ENCODE data around the gene AARS1.
"Not testable (repeated sequence)": the region's sequence is repeated elsewhere in the genome, so short reads cannot be mapped to it uniquely, and the experiment has no call there.

The AARS1 gene

DNA sequence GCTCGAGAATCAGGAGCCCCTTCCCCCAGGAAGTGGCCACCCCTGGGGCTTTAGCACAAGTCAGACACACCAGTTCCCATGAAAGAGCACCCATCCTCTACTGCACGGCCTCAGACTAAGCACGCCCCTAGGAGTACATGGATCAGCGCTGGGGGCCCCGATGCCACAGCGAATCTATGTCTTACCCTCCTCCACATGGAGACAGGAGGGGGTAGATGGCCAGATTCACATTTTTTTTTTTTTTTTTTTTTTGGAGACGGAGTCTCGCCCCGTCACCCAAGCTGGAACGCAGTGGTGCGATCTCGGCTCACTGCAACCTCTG is 34.4 kb downstream of the AARS1 start:
- DNase-seq (ENCODE audit: insufficient read length, low spot score) (no peak), FAIRE-seq (no peak)
- TF ChIP-seq SPI1 (IDR thresholded peaks at IDR 0.05; ENCODE audit: low read depth, low read length) (no peak), PAX5 (IDR thresholded peaks at IDR 0.05; ENCODE audit: insufficient read depth, low read length, severe bottlenecking) (no peak), POLR2A (IDR thresholded peaks at IDR 0.05; ENCODE audit: low read depth, low read length) (no peak), POU2F2 (IDR thresholded peaks at IDR 0.05; ENCODE audit: low read depth, low read length) (no peak), TAF1 (IDR thresholded peaks at IDR 0.05; ENCODE audit: low read depth, low read length) (no peak), POLR2AphosphoS5 (IDR thresholded peaks at IDR 0.05; ENCODE audit: low read depth, low read length) (no peak)

DNA sequence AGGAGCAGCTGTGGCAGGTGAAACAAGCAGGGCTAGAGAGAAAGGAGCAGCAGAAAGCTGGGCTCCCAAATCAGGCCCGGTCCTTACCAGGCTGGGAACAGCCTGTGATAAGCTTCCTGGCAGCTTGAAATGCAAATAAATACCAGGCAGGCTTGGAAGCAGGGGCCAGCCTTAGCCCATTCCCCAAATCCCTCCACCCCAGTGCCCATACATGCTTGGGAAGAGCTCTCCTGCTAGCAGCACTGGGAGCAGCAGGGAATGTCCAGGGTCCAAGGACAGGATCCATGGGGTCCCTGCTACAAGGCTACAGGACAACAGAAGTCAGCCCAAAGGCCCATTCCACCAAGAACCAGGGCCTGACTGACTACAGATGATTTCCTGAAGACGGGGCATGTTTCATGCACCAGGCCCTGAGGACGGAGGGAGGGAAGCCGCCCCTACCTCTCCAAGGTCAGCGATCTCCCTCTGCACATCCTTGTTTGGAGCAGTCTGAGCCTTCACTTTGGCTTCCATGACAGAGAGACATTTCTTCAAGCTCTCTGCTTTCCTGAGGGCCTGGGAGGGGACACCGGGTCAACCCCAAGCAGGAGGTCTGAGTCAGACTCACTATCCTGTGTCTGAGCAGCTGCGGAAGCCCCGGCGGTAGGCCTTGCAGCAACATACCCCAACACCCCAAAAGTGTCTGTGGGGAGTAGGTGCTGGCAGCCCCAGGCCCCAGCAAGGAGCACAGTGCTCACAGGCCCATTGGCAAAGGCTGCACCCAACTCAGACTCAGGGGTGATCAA is 34.9 kb downstream of the AARS1 start:
- no peak for FAIRE-seq

DNA sequence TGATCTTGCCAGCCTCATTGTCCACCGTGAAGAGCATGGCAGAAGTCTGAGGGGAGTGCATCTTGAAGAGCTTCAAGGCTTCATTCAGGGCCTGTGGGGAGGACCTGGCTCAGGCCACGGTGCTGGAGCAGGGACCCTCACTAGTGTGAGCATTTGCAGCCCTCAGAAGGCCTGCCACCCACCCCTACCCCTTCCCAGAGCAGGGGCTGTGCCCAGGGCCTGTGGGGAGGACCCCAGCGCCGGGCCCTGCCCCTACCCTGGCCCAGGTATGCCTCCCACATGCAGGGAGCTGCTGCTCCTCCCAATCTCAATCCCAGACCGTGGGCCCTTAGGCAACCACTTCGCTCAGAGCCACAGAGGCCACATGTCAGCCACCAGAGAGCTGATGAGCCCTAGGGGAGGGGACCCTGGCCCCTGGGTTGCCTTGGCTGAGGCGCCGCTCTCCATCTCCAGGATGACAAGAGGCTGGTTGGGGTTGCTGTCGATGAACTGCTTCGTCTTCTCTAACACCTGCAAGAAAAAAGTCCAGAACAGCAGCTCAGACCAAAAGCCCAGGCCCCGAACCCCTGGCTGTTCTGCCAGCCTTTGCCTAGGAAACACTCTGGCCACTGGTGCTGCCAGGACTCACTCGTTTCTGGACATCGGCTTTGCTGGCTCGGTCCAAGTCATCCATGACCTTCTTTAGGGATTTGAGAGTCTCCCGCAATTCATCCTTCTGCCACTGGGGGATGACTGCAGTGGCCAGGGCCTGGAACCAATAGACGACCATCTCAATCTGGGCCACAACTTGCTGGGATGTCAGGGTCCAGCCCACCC is 35.8 kb downstream of the AARS1 start:
- TF ChIP-seq PAX5 (IDR thresholded peaks at IDR 0.05; ENCODE audit: insufficient read depth, low read length, severe bottlenecking) (no peak), POLR2AphosphoS5 (IDR thresholded peaks at IDR 0.05; ENCODE audit: low read depth, low read length) (no peak), TAF1 (IDR thresholded peaks at IDR 0.05; ENCODE audit: low read depth, low read length) (no peak), POU2F2 (IDR thresholded peaks at IDR 0.05; ENCODE audit: low read depth, low read length) (no peak), POLR2A (IDR thresholded peaks at IDR 0.05; ENCODE audit: low read depth, low read length) (no peak), SPI1 (IDR thresholded peaks at IDR 0.05; ENCODE audit: low read depth, low read length) (no peak)

More for the DNA sequence above, 34.9 kb downstream of the AARS1 start:
- no peak for TF ChIP-seq PAX5 (IDR thresholded peaks at IDR 0.05; ENCODE audit: insufficient read depth, low read length, severe bottlenecking)
- TF ChIP-seq POLR2AphosphoS5 (IDR thresholded peaks at IDR 0.05; ENCODE audit: low read depth, low read length): no peak
- TF ChIP-seq SPI1 (IDR thresholded peaks at IDR 0.05; ENCODE audit: low read depth, low read length): no peak
- TF ChIP-seq TAF1 (IDR thresholded peaks at IDR 0.05; ENCODE audit: low read depth, low read length): no peak
- no peak for TF ChIP-seq POU2F2 (IDR thresholded peaks at IDR 0.05; ENCODE audit: low read depth, low read length)
- TF ChIP-seq POLR2A (IDR thresholded peaks at IDR 0.05; ENCODE audit: low read depth, low read length): no peak
- no peak for DNase-seq (ENCODE audit: insufficient read length, low spot score)

DNA sequence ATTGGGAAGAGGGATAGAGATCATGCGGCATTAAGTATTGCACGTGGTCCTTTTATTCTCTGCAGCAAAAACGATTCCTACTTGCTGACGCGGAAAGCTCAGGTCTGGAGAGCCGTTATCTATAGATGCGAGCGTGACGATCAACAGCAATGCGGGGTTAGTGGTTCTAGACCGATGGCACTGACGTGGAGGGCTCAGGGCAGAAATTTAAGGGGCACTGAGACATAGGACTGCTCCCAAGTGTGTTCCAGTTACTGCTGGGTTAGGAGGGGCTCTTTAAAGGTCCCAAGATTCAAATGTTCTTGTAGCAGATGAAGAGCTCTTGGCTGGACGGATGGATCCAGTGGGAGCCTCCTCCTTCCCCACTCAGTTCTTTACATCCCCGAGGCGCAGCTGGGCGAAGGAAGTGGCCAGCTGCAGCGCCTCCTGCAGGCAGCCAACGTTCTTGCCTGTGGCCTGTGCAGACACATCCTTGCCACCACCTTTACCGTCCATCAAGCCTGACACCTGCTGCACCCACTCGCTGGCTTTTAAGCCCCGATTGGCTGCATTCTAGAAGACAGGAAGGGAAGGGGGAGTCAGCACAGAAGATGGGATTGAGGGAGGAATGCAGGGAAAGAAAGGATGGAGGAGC is 36.8 kb downstream of the AARS1 start:
- TF ChIP-seq PAX5 (IDR thresholded peaks at IDR 0.05; ENCODE audit: insufficient read depth, low read length, severe bottlenecking): no peak
- no peak for TF ChIP-seq POLR2AphosphoS5 (IDR thresholded peaks at IDR 0.05; ENCODE audit: low read depth, low read length)
- no peak for TF ChIP-seq POU2F2 (IDR thresholded peaks at IDR 0.05; ENCODE audit: low read depth, low read length)
- no peak for TF ChIP-seq TAF1 (IDR thresholded peaks at IDR 0.05; ENCODE audit: low read depth, low read length)
- no peak for TF ChIP-seq SPI1 (IDR thresholded peaks at IDR 0.05; ENCODE audit: low read depth, low read length)
- no peak for TF ChIP-seq POLR2A (IDR thresholded peaks at IDR 0.05; ENCODE audit: low read depth, low read length)
- DNase-seq (ENCODE audit: insufficient read length, low spot score) (no peak), FAIRE-seq (no peak)

More for the DNA sequence above, 35.8 kb downstream of the AARS1 start:
- DNase-seq (ENCODE audit: insufficient read length, low spot score) (no peak), FAIRE-seq (no peak)

DNA sequence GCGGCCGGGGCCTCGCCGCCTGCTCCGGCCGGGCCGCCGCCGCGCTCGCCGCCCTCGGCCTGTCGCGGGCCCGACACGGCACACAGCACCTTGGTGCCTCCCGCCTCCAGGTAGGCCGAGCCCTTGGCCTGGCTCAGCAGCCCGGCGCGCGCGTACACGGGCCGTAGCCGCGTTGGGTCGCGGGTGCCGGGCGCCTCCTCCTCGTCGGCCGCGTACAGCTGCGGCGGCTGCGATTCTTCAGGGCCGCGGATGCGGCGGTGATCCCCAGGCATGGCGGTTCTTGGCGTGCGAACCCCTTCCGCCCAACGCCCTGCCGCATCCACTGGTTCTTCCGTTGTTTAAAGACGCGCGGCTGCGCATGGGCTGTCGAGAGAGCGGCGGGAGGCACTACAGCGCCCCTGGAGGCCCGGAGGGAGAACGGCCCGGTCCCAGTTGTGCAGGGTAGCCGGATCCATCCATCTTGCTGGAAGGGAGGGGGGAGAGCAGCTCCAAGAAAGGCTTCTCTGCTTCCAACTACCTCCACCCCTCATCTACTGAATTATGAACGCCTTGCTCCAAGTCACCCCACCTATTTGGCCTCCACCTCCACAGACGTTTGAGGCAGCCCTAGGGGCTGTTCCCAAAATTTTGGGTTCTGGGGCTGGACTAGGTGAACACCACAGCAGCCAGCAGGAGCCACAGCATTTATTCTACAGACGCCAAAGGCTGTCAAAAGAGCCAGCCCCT is 37.5 kb downstream of the AARS1 start, which contains the start of gene EXOSC6:
TSS of gene EXOSC6 (minus strand) at position 312 of the 726 bp plus-strand sequence. CDS start at position 272, 40 bp downstream.
- FAIRE-seq (peak; percentile 84), DNase-seq (ENCODE audit: insufficient read length, low spot score) (peak; percentile 93)
- TF ChIP-seq SPI1 (IDR thresholded peaks at IDR 0.05; ENCODE audit: low read depth, low read length) (no peak), POU2F2 (IDR thresholded peaks at IDR 0.05; ENCODE audit: low read depth, low read length) (peak; percentile 38; the same call in 1 of the 2 replicates), POLR2AphosphoS5 (IDR thresholded peaks at IDR 0.05; ENCODE audit: low read depth, low read length) (peak; percentile 93), TAF1 (IDR thresholded peaks at IDR 0.05; ENCODE audit: low read depth, low read length) (peak; percentile 76), PAX5 (IDR thresholded peaks at IDR 0.05; ENCODE audit: insufficient read depth, low read length, severe bottlenecking) (no peak), POLR2A (IDR thresholded peaks at IDR 0.05; ENCODE audit: low read depth, low read length) (peak; percentile 92)

DNA sequence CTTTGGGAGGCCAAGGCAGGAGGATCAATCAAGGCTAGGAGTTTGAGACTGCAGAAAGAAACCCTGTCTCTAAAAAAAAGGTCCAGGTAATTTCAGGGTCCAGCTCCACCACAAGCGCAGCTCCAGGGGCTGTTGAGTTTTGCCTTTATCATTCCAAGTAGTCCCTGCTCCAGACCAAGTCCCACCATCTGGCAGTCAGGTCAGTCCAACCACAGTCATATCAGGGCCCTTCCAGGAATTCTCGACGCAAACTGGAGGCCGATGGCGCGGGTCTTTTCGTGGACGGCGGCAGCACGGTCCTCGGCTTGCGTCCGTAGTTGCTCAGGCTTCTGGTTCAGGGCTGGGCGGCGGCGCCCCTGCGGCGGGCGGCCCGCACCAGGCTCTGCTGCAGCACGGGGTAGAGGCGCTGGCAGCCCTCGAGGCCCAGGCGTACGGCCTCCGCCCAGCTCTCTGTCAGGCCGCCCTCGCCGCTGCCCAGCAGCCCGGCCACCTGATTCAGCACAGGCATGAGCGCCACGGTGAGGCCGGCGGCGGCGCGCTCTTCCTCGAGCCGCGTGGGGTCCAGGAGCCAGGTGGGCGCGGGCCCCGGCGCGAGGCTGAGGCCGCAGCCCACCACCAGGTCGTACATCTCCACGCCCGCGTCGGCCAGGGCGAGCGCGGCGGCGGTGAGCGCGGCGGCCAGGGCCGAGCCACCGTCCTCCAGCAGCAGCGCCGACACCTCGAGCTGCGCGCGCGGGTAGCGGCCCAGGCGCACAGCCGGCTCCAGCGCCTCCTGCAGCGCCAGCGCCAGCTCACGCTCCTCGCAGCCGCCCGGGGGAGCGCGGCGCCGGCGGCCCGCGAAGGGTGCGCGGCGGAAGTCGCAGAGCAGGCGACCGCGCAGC is 38.3 kb downstream of the AARS1 start:
- TF ChIP-seq POLR2AphosphoS5 (IDR thresholded peaks at IDR 0.05; ENCODE audit: low read depth, low read length): no peak
- no peak for TF ChIP-seq SPI1 (IDR thresholded peaks at IDR 0.05; ENCODE audit: low read depth, low read length)
- TF ChIP-seq TAF1 (IDR thresholded peaks at IDR 0.05; ENCODE audit: low read depth, low read length): no peak
- TF ChIP-seq POLR2A (IDR thresholded peaks at IDR 0.05; ENCODE audit: low read depth, low read length): no peak
- no peak for TF ChIP-seq PAX5 (IDR thresholded peaks at IDR 0.05; ENCODE audit: insufficient read depth, low read length, severe bottlenecking)
- no peak for TF ChIP-seq POU2F2 (IDR thresholded peaks at IDR 0.05; ENCODE audit: low read depth, low read length)
- peak; percentile 55 for DNase-seq (ENCODE audit: insufficient read length, low spot score)
- no peak for FAIRE-seq

DNA sequence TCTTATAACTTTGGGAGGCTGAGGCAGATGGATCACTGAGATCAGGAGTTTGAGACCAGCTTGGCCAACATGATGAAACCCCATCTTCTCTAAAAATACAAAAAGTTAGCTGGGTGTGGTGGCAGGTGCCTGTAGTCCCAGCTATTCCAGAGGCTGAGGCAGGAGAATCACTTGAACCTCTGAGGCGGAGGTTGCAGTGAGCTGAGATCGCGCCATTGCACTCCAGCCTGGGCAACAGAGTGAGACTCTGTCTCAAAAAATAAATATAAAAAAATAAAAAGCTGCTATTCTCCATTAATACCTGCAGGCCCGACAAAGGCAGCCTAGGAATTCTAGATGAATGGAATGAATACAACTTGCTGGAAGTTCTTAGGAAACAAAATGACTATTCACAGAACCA is 39.6 kb downstream of the AARS1 start:
- DNase-seq (ENCODE audit: insufficient read length, low spot score); FAIRE-seq: not testable (repeated sequence)

DNA sequence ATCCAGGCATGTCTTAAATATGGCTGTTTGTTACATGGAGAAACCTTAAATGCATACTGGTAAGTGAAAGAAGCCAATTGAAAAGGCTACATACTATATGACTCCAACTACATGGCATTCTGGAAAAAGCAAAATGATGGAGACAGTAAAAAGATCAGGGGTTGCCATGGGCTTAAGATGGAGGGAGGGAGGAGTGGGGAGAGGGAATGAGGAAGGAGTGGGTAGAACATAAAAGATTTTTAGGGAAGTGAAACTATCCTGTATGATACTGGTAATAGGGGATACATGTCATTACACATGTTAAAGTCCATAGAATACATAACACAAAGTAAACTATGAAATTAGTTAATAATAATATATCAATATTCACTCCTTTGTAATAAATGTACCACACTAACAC is 50.5 kb downstream of the AARS1 start:
- peak; percentile 76 for TF ChIP-seq SPI1 (IDR thresholded peaks at IDR 0.05; ENCODE audit: low read depth, low read length)
- not testable (repeated sequence) for FAIRE-seq; DNase-seq (ENCODE audit: insufficient read length, low spot score)

DNA sequence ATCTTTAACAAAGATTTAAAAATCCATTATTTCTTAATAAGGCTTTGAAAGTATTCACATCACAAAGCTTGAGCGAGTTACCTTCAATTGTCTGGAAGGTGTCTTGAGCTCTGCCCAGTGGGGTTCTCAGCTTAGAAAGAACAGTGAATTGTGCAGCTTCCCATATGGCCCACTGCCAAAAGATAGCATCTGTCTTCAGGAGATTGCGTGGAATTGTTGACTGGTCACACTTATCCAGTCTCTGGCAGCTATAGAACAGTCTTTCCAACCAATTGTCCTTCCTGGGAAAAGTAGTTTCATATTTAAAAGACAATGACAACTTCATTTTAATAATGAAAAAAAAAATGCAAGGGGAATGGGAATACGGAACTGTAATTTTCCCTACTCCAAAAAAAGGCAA is 57.5 kb downstream of the AARS1 start:
- FAIRE-seq: not testable (repeated sequence)

DNA sequence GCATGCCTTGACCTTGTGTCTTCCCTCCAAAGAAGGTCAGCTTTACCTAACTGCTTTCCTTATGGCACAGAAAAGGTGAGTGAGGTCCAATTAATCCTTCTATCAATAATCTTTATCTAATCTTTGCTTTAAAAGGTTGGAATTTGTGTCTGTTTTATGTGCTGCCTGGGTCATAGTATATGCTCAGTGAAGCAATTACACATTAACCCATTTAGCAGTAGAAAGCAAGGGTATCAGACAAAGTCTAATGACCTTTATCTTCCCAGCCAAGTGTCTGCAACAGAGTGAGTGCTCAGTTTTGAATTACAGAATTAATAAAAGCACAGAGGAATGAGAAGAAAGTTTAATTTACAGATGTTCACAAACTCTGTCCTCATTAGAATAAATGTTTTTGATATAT is 63.3 kb downstream of the AARS1 start:
- not testable (repeated sequence) for DNase-seq (ENCODE audit: insufficient read length, low spot score); FAIRE-seq

More for the DNA sequence above, 57.5 kb downstream of the AARS1 start:
- DNase-seq (ENCODE audit: insufficient read length, low spot score): not testable (repeated sequence)

DNA sequence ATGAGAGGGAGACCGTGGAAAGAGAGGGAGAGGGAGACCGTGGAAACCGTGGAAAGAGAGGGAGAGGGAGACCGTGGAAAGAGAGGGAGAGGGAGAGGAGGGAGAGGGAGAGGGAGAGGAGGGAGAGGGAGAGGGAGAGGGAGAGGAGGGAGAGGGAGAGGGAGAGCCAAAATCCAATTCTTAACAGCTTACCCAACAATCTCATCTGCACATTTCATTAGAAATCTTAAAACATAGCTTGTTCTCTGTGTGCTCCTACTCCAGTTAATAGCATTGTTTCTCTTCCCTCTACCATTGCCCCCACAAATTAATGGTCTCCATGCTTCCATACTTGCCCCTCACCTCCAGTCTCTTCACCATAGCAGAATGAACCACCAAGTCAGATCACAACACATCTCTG is 63.9 kb downstream of the AARS1 start:
- not testable (repeated sequence) for FAIRE-seq; DNase-seq (ENCODE audit: insufficient read length, low spot score)

DNA sequence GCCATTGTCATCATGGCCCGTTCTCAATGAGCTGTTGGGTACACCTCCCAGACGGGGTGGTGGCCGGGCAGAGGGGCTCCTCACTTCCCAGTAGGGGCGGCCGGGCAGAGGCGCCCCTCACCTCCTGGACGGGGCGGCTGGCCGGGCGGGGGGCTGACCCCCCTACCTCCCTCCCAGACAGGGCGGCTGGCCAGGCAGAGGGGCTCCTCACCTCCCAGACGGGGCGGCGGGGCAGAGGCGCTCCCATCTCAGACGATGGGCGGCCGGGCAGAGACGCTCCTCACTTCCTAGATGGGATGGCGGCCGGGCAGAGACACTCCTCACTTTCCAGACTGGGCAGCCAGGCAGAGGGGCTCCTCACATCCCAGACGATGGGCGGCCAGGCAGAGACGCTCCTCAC is 64.7 kb downstream of the AARS1 start:
- DNase-seq (ENCODE audit: insufficient read length, low spot score); FAIRE-seq: not testable (repeated sequence)

DNA sequence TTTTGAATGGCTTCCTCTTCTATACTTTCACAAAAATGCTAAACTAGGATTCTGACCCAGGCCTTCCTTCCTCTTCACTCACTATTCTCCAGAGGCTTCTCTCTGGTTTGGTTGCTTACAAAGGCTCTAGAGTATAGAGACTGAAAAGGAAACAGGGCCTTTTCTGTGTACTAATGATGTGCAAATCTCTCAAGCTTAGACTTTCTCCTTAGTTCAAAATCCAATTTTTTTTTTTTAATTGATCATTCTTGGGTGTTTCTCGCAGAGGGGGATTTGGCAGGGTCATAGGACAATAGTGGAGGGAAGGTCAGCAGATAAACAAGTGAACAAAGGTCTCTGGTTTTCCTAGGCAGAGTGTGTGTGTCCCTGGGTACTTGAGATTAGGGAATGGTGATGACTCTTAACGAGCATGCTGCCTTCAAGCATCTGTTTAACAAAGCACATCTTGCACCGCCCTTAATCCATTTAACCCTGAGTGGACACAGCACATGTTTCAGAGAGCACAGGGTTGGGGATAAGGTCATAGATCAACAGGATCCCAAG is 65.3 kb downstream of the AARS1 start:
- FAIRE-seq: not testable (repeated sequence)

More for the DNA sequence above, 65.3 kb downstream of the AARS1 start:
- not testable (repeated sequence) for DNase-seq (ENCODE audit: insufficient read length, low spot score)

Measured in GM12891 (cell line).